Coronary artery (tissue), 2 donors: ENCODE measurements around the gene ACVRL1.
A peak's percentile ranks its signal among the peaks of the same experiment; 100 is the strongest.

Experiments
- DNase-seq: peaks from one replicate; pipeline ENCODE4 v3.0.0-alpha.2; 2017; ENCODE audit warnings: low spot score
- H3K27ac ChIP-seq, 2 donors: fragments of 200-600 bp; sonication (generic); one replicate each; pipeline ENCODE4 v1.5.1; 2016 to 2019
- H3K4me3 ChIP-seq: fragments of 200-600 bp; sonication (generic); 2 replicates; pipeline ENCODE4 v1.5.1; 2016; ENCODE audit warnings: mild to moderate bottlenecking, moderate library complexity
- TF ChIP-seq, protein P1 (sequence below): fragments of 200-600 bp; sonication (generic); IDR thresholded peaks from one replicate; pipeline ENCODE4 v1.5.1; 2019; ENCODE audit warnings: antibody characterized with exemption

The ACVRL1 gene

DNA sequence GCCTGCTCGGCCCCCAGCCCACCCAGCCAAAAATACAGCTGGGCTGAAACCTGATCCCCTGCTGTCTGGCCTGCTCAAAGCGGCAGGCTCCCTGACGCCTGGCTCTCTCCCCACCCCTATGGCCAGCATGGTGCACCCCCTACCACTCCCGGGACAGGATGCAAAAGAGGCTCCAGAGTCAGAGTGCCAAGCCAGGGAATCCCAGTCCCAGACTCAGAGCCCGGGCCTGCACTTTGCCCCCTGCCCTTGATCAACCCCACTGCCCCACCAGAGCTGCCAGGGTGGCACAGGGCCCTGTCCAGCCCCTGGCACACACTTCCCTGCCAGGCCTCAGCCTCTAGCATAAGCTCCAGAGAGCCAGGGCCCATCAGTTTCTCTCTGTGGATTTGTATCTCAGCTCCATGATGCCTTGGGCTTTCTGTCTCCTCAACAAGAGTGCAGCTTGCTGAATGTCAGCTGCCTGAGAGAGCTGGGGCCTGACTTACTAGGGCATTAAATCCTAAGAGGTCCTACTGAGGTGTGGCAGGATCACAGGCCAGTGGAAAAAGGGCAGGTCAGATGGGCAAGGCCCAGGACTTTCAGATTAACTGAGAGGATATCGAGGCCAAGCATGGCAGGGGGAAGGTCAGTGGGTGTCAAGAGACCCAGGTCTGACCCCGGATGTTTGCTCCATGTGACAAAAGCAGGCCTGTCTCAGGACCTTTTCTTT, 13.9 kb downstream of the ACVRL1 start:
- TF ChIP-seq, protein P1, sequence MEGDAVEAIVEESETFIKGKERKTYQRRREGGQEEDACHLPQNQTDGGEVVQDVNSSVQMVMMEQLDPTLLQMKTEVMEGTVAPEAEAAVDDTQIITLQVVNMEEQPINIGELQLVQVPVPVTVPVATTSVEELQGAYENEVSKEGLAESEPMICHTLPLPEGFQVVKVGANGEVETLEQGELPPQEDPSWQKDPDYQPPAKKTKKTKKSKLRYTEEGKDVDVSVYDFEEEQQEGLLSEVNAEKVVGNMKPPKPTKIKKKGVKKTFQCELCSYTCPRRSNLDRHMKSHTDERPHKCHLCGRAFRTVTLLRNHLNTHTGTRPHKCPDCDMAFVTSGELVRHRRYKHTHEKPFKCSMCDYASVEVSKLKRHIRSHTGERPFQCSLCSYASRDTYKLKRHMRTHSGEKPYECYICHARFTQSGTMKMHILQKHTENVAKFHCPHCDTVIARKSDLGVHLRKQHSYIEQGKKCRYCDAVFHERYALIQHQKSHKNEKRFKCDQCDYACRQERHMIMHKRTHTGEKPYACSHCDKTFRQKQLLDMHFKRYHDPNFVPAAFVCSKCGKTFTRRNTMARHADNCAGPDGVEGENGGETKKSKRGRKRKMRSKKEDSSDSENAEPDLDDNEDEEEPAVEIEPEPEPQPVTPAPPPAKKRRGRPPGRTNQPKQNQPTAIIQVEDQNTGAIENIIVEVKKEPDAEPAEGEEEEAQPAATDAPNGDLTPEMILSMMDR = no peak
- Histone ChIP-seq H3K27ac (peak overlapping the region in 1 of 2 donors; percentile 11), H3K4me3 (no peak overlapping the region)
- DNase-seq = no peak

DNA sequence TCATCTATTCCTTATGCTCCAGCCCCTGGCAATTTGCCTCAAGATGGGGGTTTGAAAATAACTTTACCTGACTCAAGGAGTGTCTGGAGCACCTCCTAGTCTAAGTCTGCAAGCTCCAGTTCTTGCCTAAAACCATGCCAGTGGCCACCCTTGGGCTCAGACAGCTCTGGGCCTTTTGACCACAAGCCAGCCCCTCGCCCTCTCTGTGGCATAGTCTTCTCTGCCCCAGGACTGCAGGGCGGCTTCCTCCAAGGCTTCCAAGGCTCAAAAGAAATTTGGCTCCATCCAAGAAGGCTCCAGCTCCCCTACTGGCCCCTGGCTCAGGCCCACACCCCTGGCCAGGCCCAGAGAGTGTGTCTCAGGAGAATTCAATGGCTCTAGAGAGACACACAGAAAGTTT, 14.8 kb downstream of the ACVRL1 start:
- TF ChIP-seq, protein P1 = no peak
- DNase-seq = no peak
- Histone ChIP-seq H3K4me3 (no peak overlapping the region), H3K27ac (peak overlapping the region in 1 of 2 donors; percentile 82)

DNA sequence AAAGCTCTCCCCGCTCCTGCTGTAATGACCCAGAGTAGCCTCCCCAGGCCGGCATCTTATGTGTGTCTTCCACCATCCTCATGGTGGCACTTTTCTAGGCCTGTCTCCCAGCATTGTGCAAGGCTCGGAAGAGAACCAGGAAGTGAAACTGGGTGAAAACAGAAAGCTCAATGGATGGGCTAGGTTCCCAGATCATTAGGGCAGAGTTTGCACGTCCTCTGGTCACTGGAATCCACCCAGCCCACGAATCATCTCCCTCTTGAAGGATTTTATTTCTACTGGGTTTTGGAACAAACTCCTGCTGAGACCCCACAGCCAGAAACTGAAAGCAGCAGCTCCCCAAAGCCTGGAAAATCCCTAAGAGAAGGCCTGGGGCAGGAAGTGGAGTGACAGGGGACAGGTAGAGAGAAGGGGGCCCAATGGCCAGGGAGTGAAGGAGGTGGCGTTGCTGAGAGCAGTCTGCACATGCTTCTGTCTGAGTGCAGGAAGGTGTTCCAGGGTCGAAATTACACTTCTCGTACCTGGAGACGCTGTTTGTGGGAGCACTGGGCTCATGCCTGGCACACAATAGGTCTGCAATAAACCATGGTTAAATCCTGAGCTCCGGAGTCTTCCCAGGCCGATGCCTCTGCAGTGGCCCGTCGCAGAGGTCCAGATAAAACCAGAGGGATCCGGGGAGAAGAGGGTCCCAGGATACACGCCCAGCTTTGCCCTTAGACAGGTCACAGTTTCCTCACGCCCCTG, 15.6 kb downstream of the ACVRL1 start:
- DNase-seq = no peak
- Histone ChIP-seq H3K4me3 (peak overlapping the region; percentile 45), H3K27ac (peak overlapping the region in 1 of 2 donors; percentile 82)
- TF ChIP-seq, protein P1 = no peak

DNA sequence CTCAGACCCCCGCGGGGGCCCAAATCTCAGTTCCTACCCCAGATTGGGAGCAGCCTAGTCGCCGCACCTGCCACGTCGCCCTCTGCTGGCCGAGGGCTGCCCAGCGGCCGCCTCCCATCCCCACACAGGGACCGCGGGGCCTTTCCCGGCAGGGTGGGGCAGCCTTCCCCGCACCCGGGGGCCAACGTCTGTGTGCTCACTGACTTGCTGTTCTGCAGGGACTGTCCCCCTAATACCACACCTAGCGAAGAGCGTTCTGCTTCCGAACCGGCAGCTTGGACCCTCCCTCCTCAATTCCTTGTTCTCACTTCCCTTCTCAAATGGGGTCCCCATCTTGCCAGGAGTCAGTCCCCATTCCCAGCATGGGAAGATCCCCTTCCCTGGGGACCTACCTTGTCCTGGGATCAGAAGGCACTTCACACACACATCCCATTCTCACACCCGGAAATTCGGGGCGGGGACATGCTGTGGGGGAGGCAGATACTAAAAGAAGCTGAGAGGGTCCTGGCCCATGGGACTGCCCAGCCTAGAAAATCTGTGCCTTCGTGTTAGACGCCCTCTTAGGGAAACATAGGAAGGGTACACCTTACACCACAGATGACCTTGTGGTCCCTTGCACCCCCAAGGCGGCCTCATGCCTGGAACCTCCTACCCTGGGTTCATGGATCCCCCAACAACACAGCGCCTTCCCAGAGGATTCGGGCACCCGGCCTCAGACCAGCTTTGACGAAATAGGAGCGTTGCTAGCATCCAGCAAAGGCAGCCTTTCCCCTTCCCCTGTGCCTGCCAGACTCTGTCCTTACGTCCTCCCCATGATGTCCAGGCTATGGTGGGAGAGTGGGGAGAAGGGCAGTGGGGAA, 16.4 kb downstream of the ACVRL1 start:
- DNase-seq = no peak
- TF ChIP-seq, protein P1 = peak; percentile 86
- peak overlapping the region; percentile 45 for H3K4me3 ChIP-seq
- peak overlapping the region in 1 of 2 donors; percentile 82 for H3K27ac ChIP-seq

DNA sequence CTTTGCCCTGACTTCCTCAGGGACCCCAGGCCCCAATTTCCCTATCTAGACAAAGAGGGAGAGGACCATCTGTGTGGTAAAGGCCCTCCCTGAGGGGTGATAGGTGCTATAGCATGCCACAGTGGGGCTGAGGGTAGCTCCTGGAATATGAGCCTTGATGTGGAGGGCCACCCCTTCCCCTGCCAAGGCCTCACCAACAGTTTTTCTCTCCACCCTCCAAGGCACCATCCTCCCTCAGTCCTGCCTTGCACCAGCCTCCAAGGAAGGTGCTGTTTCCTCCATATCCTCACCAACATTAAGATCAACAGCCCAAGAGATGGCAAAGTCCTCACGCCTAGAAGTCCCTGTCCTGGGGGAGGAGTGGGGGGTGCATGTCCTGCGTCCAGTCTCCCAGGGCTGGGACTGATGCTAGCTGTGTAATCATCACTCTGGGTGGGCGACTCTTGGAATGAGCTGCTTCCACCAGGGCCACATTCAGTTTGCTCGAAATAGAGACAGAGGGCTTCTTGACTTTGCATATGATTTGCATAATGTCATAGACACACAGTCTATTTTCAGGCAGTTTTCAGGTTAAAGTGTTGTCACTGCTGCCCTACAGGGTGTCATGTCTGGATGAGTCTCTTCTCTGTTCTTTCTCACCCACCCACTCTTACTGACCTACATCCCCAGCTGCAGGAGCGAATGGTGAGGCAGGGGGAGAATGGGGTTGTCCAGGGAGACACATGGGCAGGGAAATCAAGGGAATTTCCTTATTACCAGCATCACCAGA, 17.4 kb downstream of the ACVRL1 start:
- Histone ChIP-seq H3K27ac (no peak overlapping the region), H3K4me3 (no peak overlapping the region)
- TF ChIP-seq, protein P1 = no peak
- no peak for DNase-seq

DNA sequence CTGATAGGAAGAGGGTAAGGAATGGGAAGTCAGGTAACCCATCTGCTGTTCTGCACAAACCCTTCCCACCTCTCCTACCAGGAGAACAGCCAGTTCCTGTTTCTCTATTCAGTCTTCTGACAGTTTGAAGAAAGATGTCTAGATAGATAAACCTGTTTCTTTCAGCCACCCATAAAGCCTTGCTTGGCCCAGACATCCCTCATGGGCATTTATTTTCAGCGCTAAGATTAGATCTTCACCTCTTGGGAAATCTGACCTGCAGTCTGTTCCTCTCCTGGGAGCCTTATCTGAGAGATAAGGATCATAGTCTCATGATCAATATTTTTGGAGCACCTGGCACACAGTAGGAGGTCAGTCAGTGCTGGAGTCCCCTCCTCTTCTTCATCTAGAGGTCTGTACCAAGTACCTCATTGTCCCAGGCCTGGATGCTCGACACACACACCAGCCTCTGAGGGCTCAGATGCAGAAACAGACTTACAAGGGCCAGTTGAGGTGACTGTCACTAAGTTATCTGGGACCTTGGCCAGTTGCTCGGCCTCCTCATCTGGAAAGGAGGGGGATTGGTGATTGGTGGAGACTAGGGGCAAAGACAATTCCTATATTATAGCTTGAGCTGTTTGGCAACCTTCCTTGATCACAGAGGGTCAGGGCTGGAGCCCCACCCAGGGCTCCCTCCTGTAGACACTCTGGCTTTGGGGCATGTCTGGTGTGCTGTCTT, 18.2 kb downstream of the ACVRL1 start:
- Histone ChIP-seq H3K27ac (no peak overlapping the region), H3K4me3 (no peak overlapping the region)
- no peak for DNase-seq
- TF ChIP-seq, protein P1 = no peak
